Ectodermal cell (in vitro differentiated cells): Measurements from ENCODE around the gene SERF1A.
"Not testable (repeated sequence)": the region's sequence is repeated elsewhere in the genome, so short reads cannot be mapped to it uniquely, and the experiment has no call there.

Source experiments
- H3K27ac ChIP-seq: 2 replicates; pipeline ENCODE4 v1.7.0; 2013; ENCODE audit warnings: mild to moderate bottlenecking, low read depth, low read length; ENCODE audit not compliant: insufficient read depth, poor library complexity, severe bottlenecking
- H3K27me3 ChIP-seq: 2 replicates; pipeline ENCODE4 v1.7.0; 2013; ENCODE audit warnings: mild to moderate bottlenecking, low read length; ENCODE audit not compliant: insufficient read depth, control insufficient read depth, poor library complexity, severe bottlenecking
- H3K36me3 ChIP-seq: one replicate; pipeline ENCODE4 v1.7.0; 2013; ENCODE audit warnings: low read length; ENCODE audit not compliant: control insufficient read depth, insufficient read depth
- H3K4me1 ChIP-seq: one replicate; pipeline ENCODE4 v1.7.0; 2013; ENCODE audit warnings: low read length; ENCODE audit not compliant: control insufficient read depth, insufficient read depth
- H3K4me3 ChIP-seq: 2 replicates; pipeline ENCODE4 v1.7.0; 2013; ENCODE audit warnings: low read depth, low read length, control low read depth; ENCODE audit not compliant: insufficient read depth
- H3K9me3 ChIP-seq: 2 replicates; pipeline ENCODE4 v1.7.0; 2013; ENCODE audit warnings: mild to moderate bottlenecking, low read length, moderate library complexity; ENCODE audit not compliant: control insufficient read depth
- WGBS, 2 experiments: methylation state at CpG; one replicate each; pipeline ENCODE4 v1.1.7; 2013; ENCODE audit warnings: missing lambda C conversion rate in 2 of 2; 5-methylcytosine and 5-hydroxymethylcytosine counted together

SERF1A gene

DNA sequence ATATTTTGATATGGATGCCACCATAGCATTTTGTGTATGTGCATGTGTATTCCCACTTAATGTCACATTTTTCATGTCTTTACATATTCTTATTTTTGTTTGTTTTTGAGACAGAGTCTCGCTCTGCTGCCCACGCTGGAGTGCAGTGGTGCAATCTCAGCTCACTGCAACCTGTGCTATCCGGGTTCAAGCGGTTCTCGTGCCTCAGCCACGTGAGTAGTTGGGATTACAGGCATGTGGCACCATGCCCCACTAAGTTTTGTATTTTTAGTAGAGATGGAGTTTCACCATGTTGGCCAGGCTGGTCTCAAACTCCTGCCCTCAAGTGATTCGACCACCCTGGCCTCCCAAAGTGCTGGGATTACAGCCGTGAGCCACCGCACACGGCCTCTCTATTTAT, 52.6 kb downstream of the SERF1A start:
- not testable (repeated sequence) for H3K4me1 ChIP-seq, H3K4me3 ChIP-seq, H3K27ac ChIP-seq, H3K27me3 ChIP-seq, H3K36me3 ChIP-seq, H3K9me3 ChIP-seq
- 100% methylated on average over 4 of the region's 10 CpGs; no CpG with 5 or more reads in 1 of the 2 experiments for WGBS, 2 experiments
